ENCODE measurements around the gene CDK5. TPM values are rescaled to one million over a fixed set of nuclear protein-coding genes. Genes with fewer than 3 reads are reported as not detected.
"Not testable (repeated sequence)": the region's sequence is repeated elsewhere in the genome, so short reads cannot be mapped to it uniquely, and the experiment has no call there.

CDK5 gene
- total RNA-seq, 1 experiment from 2014 or later, result 34.3 TPM

GRCh38 chr7:151046603-151047573 lies 10.8 kb downstream of the CDK5 start:
- H3K27ac ChIP-seq, result peak overlapping the region; percentile 5; the same call in 1 of the 2 replicates

GRCh38 chr7:151045967-151046366 lies 11.7 kb downstream of the CDK5 start:
- no peaks in the 10 kb centered on the region for H3K27me3 ChIP-seq
- peaks cover 53% of the 10 kb centered on the region for H3K4me1 ChIP-seq
- H3K36me3 ChIP-seq, result no peaks in the 10 kb centered on the region
- no peak for DNase-seq
- no peaks in the 10 kb centered on the region for H3K9me3 ChIP-seq (replicated peaks)
- peak overlapping the region; percentile 32; the same call in 1 of the 2 replicates for H3K27ac ChIP-seq
- H3K4me3 ChIP-seq, result no peak overlapping the region

More at GRCh38 chr7:151046603-151047573, 10.8 kb downstream of the CDK5 start:
- no peak overlapping the region for H3K4me3 ChIP-seq
- no peaks in the 10 kb centered on the region for H3K36me3 ChIP-seq
- peak; percentile 93 to 95 for DNase-seq
- H3K4me1 ChIP-seq, result peaks cover 51% of the 10 kb centered on the region
- no peaks in the 10 kb centered on the region for H3K27me3 ChIP-seq
- no peaks in the 10 kb centered on the region for H3K9me3 ChIP-seq (replicated peaks)

- Histone ChIP-seq H3K27me3 (no peaks in the 10 kb centered on the region), H3K4me1 (peaks cover 60% of the 10 kb centered on the region), H3K9me3 (replicated peaks) (no peaks in the 10 kb centered on the region), H3K36me3 (no peaks in the 10 kb centered on the region), H3K4me3 (no peak overlapping the region), H3K27ac (peak overlapping the region; percentile 32)
- peak; percentile 74 for DNase-seq
These were observed 12.4 kb downstream of the CDK5 start for GRCh38 chr7:151045262-151045661.

- Histone ChIP-seq H3K27me3 (no peaks in the 10 kb centered on the region), H3K4me3 (no peak overlapping the region), H3K36me3 (no peaks in the 10 kb centered on the region), H3K4me1 (peaks cover 64% of the 10 kb centered on the region), H3K27ac (no peak overlapping the region), H3K9me3 (replicated peaks) (no peaks in the 10 kb centered on the region)
- no peak for DNase-seq
These were observed 13.7 kb downstream of the CDK5 start for GRCh38 chr7:151043959-151044358.

GRCh38 chr7:151043449-151043848 lies 14.2 kb downstream of the CDK5 start:
- not testable (repeated sequence) for H3K9me3 ChIP-seq (replicated peaks); DNase-seq; H3K4me3 ChIP-seq; H3K27ac ChIP-seq; H3K27me3 ChIP-seq; H3K36me3 ChIP-seq
- peaks cover 64% of the 10 kb centered on the region for H3K4me1 ChIP-seq

- Histone ChIP-seq H3K36me3 (no peaks in the 10 kb centered on the region), H3K27ac (peak overlapping the region; percentile 72), H3K27me3 (no peaks in the 10 kb centered on the region), H3K4me3 (no peak overlapping the region), H3K9me3 (replicated peaks) (no peaks in the 10 kb centered on the region), H3K4me1 (peaks cover 42% of the 10 kb centered on the region)
- no peak for DNase-seq
These were observed 16.9 kb downstream of the CDK5 start for GRCh38 chr7:151040616-151041375.

- H3K27ac ChIP-seq, result peak overlapping the region; percentile 72
- no peaks in the 10 kb centered on the region for H3K27me3 ChIP-seq
- peaks cover 34% of the 10 kb centered on the region for H3K4me1 ChIP-seq
- H3K36me3 ChIP-seq, result no peaks in the 10 kb centered on the region
- peak; percentile 57 to 68 for DNase-seq
- H3K9me3 ChIP-seq (replicated peaks), result no peaks in the 10 kb centered on the region
- H3K4me3 ChIP-seq, result no peak overlapping the region
These were observed 17.7 kb downstream of the CDK5 start for GRCh38 chr7:151039850-151040548.

GRCh38 chr7:151038951-151039849 lies 18.5 kb downstream of the CDK5 start:
- DNase-seq, result peak; percentile 86 to 89
- no peaks in the 10 kb centered on the region for H3K27me3 ChIP-seq
- H3K4me1 ChIP-seq, result peaks cover 30% of the 10 kb centered on the region
- H3K4me3 ChIP-seq, result no peak overlapping the region
- H3K27ac ChIP-seq, result peak overlapping the region; percentile 72
- no peaks in the 10 kb centered on the region for H3K9me3 ChIP-seq (replicated peaks)
- H3K36me3 ChIP-seq, result no peaks in the 10 kb centered on the region

GRCh38 chr7:151035902-151036301 lies 21.8 kb downstream of the CDK5 start:
- no peak overlapping the region for H3K4me3 ChIP-seq
- no peaks in the 10 kb centered on the region for H3K27me3 ChIP-seq
- H3K4me1 ChIP-seq, result peaks cover 27% of the 10 kb centered on the region
- H3K36me3 ChIP-seq, result no peaks in the 10 kb centered on the region
- no peak overlapping the region for H3K27ac ChIP-seq
- H3K9me3 ChIP-seq (replicated peaks), result no peaks in the 10 kb centered on the region
- DNase-seq, result no peak

- Histone ChIP-seq H3K9me3 (replicated peaks) (no peaks in the 10 kb centered on the region), H3K4me1 (peaks cover 20% of the 10 kb centered on the region), H3K27me3 (no peaks in the 10 kb centered on the region), H3K4me3 (no peak overlapping the region), H3K27ac (no peak overlapping the region), H3K36me3 (no peaks in the 10 kb centered on the region)
- DNase-seq, result no peak
These were observed 22.5 kb downstream of the CDK5 start for GRCh38 chr7:151035026-151035717.

- no peak overlapping the region for H3K27ac ChIP-seq
- H3K4me3 ChIP-seq, result no peak overlapping the region
- H3K4me1 ChIP-seq, result peaks cover 17% of the 10 kb centered on the region
- no peaks in the 10 kb centered on the region for H3K36me3 ChIP-seq
- H3K9me3 ChIP-seq (replicated peaks), result no peaks in the 10 kb centered on the region
- DNase-seq, result no peak
- H3K27me3 ChIP-seq, result no peaks in the 10 kb centered on the region
These were observed 23.2 kb downstream of the CDK5 start for GRCh38 chr7:151034312-151035025.

GRCh38 chr7:151033864-151034249 lies 23.8 kb downstream of the CDK5 start:
- Histone ChIP-seq H3K4me3 (no peak overlapping the region), H3K9me3 (replicated peaks) (no peaks in the 10 kb centered on the region), H3K27me3 (no peaks in the 10 kb centered on the region), H3K4me1 (peaks cover 14% of the 10 kb centered on the region), H3K36me3 (no peaks in the 10 kb centered on the region), H3K27ac (no peak overlapping the region)
- DNase-seq, result no peak

Measured in SJCRH30 (cell line).